Kasumi-1 (cell line): Measurements from ENCODE around the gene EMC10.
"Not testable (repeated sequence)": the region's sequence is repeated elsewhere in the genome, so short reads cannot be mapped to it uniquely, and the experiment has no call there.

Experiments
- DNase-seq, 2 experiments: peaks; one replicate each; lab custom pipeline; 2025; lab: John Stamatoyannopoulos, UW

Gene EMC10

GRCh38 chr19:50451223-50451534 lies 25.1 kb upstream of the EMC10 start:
- no peak for DNase-seq

GRCh38 chr19:50453243-50453642 lies 23.1 kb upstream of the EMC10 start:
- DNase-seq, result no peak

GRCh38 chr19:50455992-50456391 lies 20.3 kb upstream of the EMC10 start:
- DNase-seq, result no peak

- DNase-seq, result no peak
Measured at GRCh38 chr19:50457300-50457699, 19.0 kb upstream of the EMC10 start.

GRCh38 chr19:50458396-50459066 lies 17.8 kb upstream of the EMC10 start:
- DNase-seq, result no peak

- DNase-seq, result no peak
Measured at GRCh38 chr19:50459067-50459456, 17.2 kb upstream of the EMC10 start.

GRCh38 chr19:50459638-50460037 lies 16.7 kb upstream of the EMC10 start:
- DNase-seq, result no peak

GRCh38 chr19:50460161-50460765 lies 16.0 kb upstream of the EMC10 start:
- peak in 1 of 2 experiments; percentile 0 for DNase-seq

- DNase-seq, result peak; percentile 61 to 71
Measured at GRCh38 chr19:50461066-50461875, 15.0 kb upstream of the EMC10 start.

- no peak for DNase-seq
Measured at GRCh38 chr19:50462970-50463369, 13.3 kb upstream of the EMC10 start.

- no peak for DNase-seq
Measured at GRCh38 chr19:50464348-50464747, 12.0 kb upstream of the EMC10 start.

- no peak for DNase-seq
Measured at GRCh38 chr19:50465000-50465399, 11.3 kb upstream of the EMC10 start.

GRCh38 chr19:50465986-50466705 lies 10.2 kb upstream of the EMC10 start:
- DNase-seq, result no peak

GRCh38 chr19:50466706-50467039 lies 9.6 kb upstream of the EMC10 start:
- no peak for DNase-seq

- DNase-seq, result no peak
Measured at GRCh38 chr19:50467566-50467965, 8.7 kb upstream of the EMC10 start.

GRCh38 chr19:50468818-50469217 lies 7.5 kb upstream of the EMC10 start:
- DNase-seq, result peak; percentile 2 to 24

GRCh38 chr19:50473336-50473735 lies 3.0 kb upstream of the EMC10 start:
- not testable (repeated sequence) for DNase-seq

- no peak for DNase-seq
Measured at GRCh38 chr19:50475101-50475568, 1.2 kb upstream of the EMC10 start.

- DNase-seq, result no peak
Measured at GRCh38 chr19:50475736-50476223, 527 bp upstream of the EMC10 start.

GRCh38 chr19:50476907-50477238 lies 566 bp downstream of the EMC10 start:
- DNase-seq, result no peak

GRCh38 chr19:50477751-50478515 lies 1.6 kb downstream of the EMC10 start:
- no peak for DNase-seq
